ENCODE measurements around the gene CACNG4.
"Not testable (repeated sequence)": the region's sequence is repeated elsewhere in the genome, so short reads cannot be mapped to it uniquely, and the experiment has no call there.

CACNG4 gene

DNA sequence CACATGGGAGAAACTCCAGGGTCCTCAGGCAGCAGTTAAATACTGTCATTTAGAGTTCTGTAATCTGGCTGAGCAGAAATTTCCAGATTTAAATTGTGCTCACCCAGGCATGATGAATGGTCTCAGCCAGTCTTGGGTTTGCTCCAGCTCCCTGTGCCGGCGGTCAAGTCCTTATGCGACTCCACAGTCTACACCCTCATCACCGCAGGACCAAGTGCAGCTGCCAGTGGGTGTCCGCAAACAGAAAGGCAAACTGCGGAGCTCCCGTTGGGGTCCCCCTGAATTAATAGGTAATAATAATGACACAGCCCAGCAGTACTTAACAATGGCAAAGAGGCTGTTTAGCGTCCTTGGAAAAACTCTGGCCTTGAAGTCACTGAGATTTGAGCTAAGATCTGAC, 3.9 kb upstream of the CACNG4 start:
- in situ Hi-C loops (cut with MboI; ENCODE audit: low sequenced_read_pairs): no loop called here

DNA sequence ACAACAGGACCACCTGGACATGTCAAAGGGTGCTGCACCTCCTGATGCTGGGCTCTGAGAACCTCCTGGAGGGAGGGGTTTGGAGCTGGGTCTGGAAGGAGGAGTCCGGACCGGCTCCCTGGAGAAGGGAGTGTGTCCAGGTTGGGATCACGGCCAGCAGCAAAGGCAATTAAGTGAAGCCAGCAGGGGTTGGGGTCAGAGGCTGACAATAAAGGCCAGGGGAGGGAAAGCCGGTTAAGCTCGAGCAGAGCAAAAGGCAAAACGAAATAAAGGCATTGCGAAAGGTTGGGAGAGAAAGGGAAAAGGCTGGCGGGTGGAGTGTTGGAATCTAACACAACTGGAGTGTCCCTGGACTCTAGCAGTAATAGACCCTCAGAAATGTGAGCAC, 992 bp upstream of the CACNG4 start:
- in situ Hi-C loops (cut with MboI; ENCODE audit: low sequenced_read_pairs): no loop called here

DNA sequence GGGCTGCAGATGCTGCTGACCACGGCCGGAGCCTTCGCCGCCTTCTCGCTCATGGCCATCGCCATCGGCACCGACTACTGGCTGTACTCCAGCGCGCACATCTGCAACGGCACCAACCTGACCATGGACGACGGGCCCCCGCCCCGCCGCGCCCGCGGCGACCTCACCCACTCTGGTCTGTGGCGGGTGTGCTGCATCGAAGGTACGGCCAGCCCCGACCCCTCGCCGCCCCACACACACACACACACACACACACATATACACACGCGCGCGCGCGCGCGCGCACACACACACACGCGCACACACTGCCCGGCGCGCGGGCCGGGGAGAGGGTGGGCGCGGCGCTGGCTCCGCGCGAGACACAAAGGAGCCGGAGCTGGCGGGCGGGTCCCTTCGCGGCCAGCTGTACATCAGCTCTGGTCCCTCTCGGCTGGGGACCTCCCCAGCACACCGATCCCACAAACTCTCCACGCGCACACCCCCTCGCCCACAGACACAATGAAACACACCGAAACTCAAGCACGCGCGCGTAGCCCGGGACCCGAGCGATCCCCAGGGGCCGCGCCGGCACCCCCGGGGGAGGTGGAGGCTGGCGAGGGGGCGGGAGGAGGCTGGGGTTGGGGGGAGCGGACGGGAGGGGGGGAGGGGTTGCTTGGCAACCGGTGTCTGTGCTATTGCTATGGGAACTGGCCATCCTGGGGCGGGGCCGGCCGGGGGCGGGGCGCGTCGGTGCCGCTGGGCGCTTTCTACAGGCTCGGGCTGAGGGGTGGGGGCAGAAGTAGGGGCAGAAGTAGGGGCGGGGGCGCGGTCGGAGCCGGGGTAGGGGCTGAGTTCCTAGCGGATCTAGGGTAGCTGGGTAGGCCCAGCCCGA, 658 bp downstream of the CACNG4 start:
- in situ Hi-C loops (cut with MboI; ENCODE audit: low sequenced_read_pairs): no loop called here

GRCh38 chr17:66965801-66966262, 1.3 kb downstream of the CACNG4 start:
- in situ Hi-C loops (cut with MboI; ENCODE audit: low sequenced_read_pairs): no loop called here

DNA sequence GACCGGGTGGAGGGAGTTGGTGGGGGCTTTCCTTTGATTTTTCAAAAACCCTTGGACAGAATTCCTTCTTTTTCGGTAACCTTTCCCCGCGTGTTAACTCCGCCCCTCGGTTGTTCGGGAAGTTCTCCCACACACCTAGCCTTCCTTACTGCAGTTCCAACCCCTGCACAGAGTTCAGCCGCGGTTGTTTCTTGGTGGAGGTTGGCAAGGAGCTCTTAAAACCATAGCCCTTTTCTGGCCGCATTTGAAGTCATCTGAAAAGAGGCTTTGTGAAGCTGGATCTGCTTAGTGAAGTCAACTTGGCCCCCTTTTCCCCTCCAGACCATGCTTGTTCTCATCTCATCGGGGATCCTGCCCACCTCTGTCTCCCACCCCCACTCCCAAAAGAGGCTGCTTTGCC, 1.8 kb downstream of the CACNG4 start:
- in situ Hi-C loops (cut with MboI; ENCODE audit: low sequenced_read_pairs): no loop called here

GRCh38 chr17:66966704-66967418, 2.4 kb downstream of the CACNG4 start:
- in situ Hi-C loops (cut with MboI; ENCODE audit: low sequenced_read_pairs): no loop called here

DNA sequence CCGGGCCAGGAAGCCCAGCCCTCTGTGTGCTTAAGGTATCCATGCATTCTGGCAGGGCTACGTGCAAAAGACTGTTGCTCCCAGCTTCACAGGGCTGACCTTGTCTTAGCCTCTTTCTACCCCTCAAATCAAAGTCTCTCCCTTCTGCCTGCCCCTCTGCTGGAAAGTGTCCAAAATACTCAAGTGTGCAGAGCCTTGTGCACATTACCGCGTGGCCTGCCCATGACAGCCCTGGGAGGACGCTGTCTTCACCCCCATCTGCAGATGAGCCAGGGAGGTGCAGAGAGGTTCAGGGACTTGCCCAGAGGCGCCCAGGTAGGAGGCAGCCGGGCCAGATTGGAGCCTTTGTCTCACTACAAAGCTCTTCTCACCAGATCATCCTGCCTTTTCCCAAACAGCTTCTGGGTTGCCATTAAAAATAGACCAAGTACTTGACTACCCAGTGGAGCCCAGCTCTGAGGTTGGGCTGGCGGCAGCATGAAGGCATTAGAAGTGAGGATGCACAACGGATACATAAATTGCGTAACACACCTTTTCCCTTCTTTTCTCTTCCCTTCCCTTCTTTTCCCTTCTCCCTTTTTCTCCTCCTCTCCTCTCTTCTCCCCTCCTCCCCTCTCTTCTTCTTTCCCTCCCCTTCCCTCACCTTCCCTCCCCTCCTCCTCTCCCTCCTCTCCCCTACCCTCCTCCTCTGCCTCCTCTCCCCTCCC, 3.5 kb downstream of the CACNG4 start:
- in situ Hi-C loops (cut with MboI; ENCODE audit: low sequenced_read_pairs): no loop called here

GRCh38 chr17:66968916-66969315, 4.4 kb downstream of the CACNG4 start:
- in situ Hi-C loops (cut with MboI; ENCODE audit: low sequenced_read_pairs): no loop called here

- in situ Hi-C loops (cut with MboI; ENCODE audit: low sequenced_read_pairs): no loop called here
Measured at GRCh38 chr17:66970140-66970539, 5.6 kb downstream of the CACNG4 start.

- in situ Hi-C loops (cut with MboI; ENCODE audit: low sequenced_read_pairs): no loop called here
Measured at GRCh38 chr17:66970797-66971196, 6.3 kb downstream of the CACNG4 start.

DNA sequence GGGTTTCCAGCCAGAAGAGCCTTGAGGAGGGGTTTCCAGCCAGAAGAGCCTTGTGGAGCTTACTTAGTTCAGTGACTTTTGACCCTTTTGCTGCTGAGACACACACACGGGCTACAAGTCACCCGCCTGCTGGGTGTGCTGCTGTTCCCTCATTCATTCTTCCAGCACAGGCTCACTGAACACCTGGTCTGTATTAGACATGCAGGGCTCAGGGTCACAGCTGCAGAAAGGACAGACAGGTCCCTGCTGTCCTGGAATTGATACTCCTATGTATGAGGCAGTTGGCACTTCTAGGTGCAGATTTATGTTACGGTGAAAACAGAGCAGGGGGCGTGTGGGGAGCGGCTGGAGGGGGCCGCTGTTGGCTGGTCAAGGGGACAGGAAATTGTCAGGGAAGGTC, 6.8 kb downstream of the CACNG4 start:
- in situ Hi-C loops (cut with MboI; ENCODE audit: low sequenced_read_pairs): no loop called here

- in situ Hi-C loops (cut with MboI; ENCODE audit: low sequenced_read_pairs): no loop called here
Measured at GRCh38 chr17:66971730-66972441, 7.4 kb downstream of the CACNG4 start.

DNA sequence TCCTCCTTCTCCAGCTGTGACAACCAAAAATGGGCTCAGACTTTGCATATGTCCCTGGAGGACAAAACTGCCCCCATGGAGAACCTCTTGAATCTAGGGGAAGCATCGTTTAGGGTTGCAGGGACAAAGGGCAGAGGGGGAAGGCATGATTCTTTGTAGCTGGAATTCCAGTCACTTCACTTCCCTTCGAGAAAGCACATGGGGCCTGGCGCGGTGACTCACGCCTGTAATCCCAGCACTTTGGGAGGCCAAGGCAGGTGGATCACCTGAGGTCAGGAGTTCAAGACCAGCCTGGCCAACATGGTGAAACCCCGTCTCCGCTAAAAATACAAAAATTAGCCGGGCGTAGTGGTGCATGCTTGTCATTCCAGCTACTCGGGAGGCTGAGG, 7.9 kb downstream of the CACNG4 start:
- in situ Hi-C loops (cut with MboI; ENCODE audit: low sequenced_read_pairs): not testable (repeated sequence)

GRCh38 chr17:66975188-66975587, 10.7 kb downstream of the CACNG4 start:
- in situ Hi-C loops (cut with MboI; ENCODE audit: low sequenced_read_pairs): no loop called here

- in situ Hi-C loops (cut with MboI; ENCODE audit: low sequenced_read_pairs): no loop called here
Measured at GRCh38 chr17:66975614-66976378, 11.3 kb downstream of the CACNG4 start.

GRCh38 chr17:66976379-66976663, 11.8 kb downstream of the CACNG4 start:
- in situ Hi-C loops (cut with MboI; ENCODE audit: low sequenced_read_pairs): no loop called here

- in situ Hi-C loops (cut with MboI; ENCODE audit: low sequenced_read_pairs): no loop called here
Measured at GRCh38 chr17:66976781-66977201, 12.3 kb downstream of the CACNG4 start.

GRCh38 chr17:66978514-66979061, 14.1 kb downstream of the CACNG4 start:
- in situ Hi-C loops (cut with MboI; ENCODE audit: low sequenced_read_pairs): no loop called here

- in situ Hi-C loops (cut with MboI; ENCODE audit: low sequenced_read_pairs): no loop called here
Measured at GRCh38 chr17:66980896-66981295, 16.4 kb downstream of the CACNG4 start.

- in situ Hi-C loops (cut with MboI; ENCODE audit: low sequenced_read_pairs): no loop called here
Measured at GRCh38 chr17:66981983-66982508, 17.5 kb downstream of the CACNG4 start.

All from HL-60/S4 treated with retinoic acid at 250 ng/mL for 4 days and 3 days (cell line).